ENCODE results near the gene PEX14.

DNA sequence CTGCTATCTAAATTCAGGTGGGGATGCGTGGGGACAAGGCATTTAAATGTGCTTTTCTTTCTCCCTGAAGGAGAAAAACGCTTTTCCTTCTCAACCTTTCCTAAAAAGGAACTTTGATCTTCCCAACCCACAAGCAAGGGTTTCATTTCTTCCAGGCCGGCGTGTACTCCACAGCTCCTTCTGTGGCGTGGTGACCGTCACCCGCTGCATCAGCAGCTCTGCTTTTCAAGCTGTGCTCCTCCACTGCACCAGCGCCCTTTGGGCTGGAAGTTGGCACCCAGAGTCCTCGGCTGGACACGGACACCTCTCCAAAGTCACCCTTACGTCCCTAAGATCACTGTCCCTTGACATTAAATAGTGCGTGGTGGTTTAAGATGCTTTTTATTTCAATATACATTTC, 54.3 kb downstream of the PEX14 start:
- TF ChIP-seq POLR2AphosphoS5 (IDR thresholded peaks at IDR 0.05) (no peak), POLR2A (IDR thresholded peaks at IDR 0.05) (no peak), EP300 (IDR thresholded peaks at IDR 0.05) (no peak)
- TF ChIP-seq, protein P1, sequence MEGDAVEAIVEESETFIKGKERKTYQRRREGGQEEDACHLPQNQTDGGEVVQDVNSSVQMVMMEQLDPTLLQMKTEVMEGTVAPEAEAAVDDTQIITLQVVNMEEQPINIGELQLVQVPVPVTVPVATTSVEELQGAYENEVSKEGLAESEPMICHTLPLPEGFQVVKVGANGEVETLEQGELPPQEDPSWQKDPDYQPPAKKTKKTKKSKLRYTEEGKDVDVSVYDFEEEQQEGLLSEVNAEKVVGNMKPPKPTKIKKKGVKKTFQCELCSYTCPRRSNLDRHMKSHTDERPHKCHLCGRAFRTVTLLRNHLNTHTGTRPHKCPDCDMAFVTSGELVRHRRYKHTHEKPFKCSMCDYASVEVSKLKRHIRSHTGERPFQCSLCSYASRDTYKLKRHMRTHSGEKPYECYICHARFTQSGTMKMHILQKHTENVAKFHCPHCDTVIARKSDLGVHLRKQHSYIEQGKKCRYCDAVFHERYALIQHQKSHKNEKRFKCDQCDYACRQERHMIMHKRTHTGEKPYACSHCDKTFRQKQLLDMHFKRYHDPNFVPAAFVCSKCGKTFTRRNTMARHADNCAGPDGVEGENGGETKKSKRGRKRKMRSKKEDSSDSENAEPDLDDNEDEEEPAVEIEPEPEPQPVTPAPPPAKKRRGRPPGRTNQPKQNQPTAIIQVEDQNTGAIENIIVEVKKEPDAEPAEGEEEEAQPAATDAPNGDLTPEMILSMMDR (IDR thresholded peaks at IDR 0.05) = no peak

All from gastroesophageal sphincter (tissue), 3 donors.